IMR-90 (cell line): ENCODE results near the gene TANGO2. TPM values are rescaled to one million over a fixed set of nuclear protein-coding genes. Genes with fewer than 3 reads are reported as not detected.

Source experiments
- ATAC-seq: fragments of 200-7000 bp; cut with Tn5 transposase; 2 replicates; pipeline ENCODE4 v1.9.1; 2020; ENCODE audit warnings: low read depth, mild to moderate bottlenecking, moderate library complexity
- BruUV-seq: library from RNA; stranded (reverse); fragments of 400-500 nt; replicated peaks from 2 replicates; lab custom pipeline; 2021; lab: Mats Ljungman, UMichigan
- CTCF ChIA-PET: fragments of 300-600 bp; formaldehyde crosslinking; extraction: SDS; loops from one replicate; lab custom pipeline; 2021; ENCODE audit warnings: antibody characterized with exemption; lab: Yijun Ruan, JAX
- POLR2A ChIA-PET: fragments of 300-600 bp; sonication (Branson Sonifier 250); formaldehyde crosslinking; loops from one replicate; lab custom pipeline; 2022; ENCODE audit warnings: antibody characterized with exemption; ENCODE audit not compliant: unreplicated experiment; lab: Charles Lee
- DNase-seq: peaks from one replicate; pipeline ENCODE4 v3.0.0; 2013
- H2AFZ ChIP-seq: replicated peaks from 2 replicates; pipeline ENCODE3; 2013; ENCODE audit warnings: low read length, mild to moderate bottlenecking; ENCODE audit not compliant: poor library complexity
- H2AK5ac ChIP-seq: 2 replicates; pipeline ENCODE4 v1.6.1; 2013; ENCODE audit warnings: low read depth, low read length, inconsistent platforms
- H2AK9ac ChIP-seq: replicated peaks from 2 replicates; pipeline ENCODE3; 2013; ENCODE audit warnings: mild to moderate bottlenecking, low read depth, low read length, moderate library complexity; ENCODE audit not compliant: poor library complexity
- H2BK120ac ChIP-seq: 2 replicates; pipeline ENCODE4 v1.6.1; 2013; ENCODE audit warnings: low read depth, low read length, inconsistent platforms
- H2BK15ac ChIP-seq: 3 replicates; pipeline ENCODE4 v1.6.1; 2013; ENCODE audit warnings: low read depth, low read length, inconsistent platforms
- H2BK20ac ChIP-seq: 2 replicates; pipeline ENCODE4 v1.6.1; 2013; ENCODE audit warnings: low read depth, mild to moderate bottlenecking, inconsistent platforms, low read length, moderate library complexity
- H2BK5ac ChIP-seq: 2 replicates; pipeline ENCODE4 v1.6.1; 2013; ENCODE audit warnings: mild to moderate bottlenecking, low read depth, low read length, inconsistent platforms; ENCODE audit not compliant: poor library complexity, severe bottlenecking
- H3K14ac ChIP-seq: replicated peaks from 2 replicates; pipeline ENCODE4 v1.6.1; 2013; ENCODE audit warnings: low read depth, low read length, inconsistent platforms
- H3K18ac ChIP-seq: 2 replicates; pipeline ENCODE4 v1.6.1; 2013; ENCODE audit warnings: low read depth, low read length, control low read depth
- H3K23ac ChIP-seq: 2 replicates; pipeline ENCODE4 v1.6.1; 2013; ENCODE audit warnings: low read depth, low read length, inconsistent platforms
- H3K27ac ChIP-seq: 2 replicates; pipeline ENCODE4 v1.5.1; 2013; ENCODE audit warnings: mild to moderate bottlenecking, control low read depth, low read length; ENCODE audit not compliant: insufficient read depth
- H3K27me3 ChIP-seq: 2 replicates; pipeline ENCODE4 v1.6.1; 2013; ENCODE audit warnings: low read length; ENCODE audit not compliant: control insufficient read depth, insufficient read depth
- H3K36me3 ChIP-seq: 2 replicates; pipeline ENCODE4 v1.6.1; 2013; ENCODE audit warnings: low read length, mixed read lengths; ENCODE audit not compliant: control insufficient read depth, insufficient read depth
- H3K4ac ChIP-seq: 2 replicates; pipeline ENCODE4 v1.6.1; 2013; ENCODE audit warnings: low read depth, low read length, inconsistent platforms
- H3K4me1 ChIP-seq: 2 replicates; pipeline ENCODE4 v1.6.1; 2013; ENCODE audit warnings: low read length, mixed read lengths; ENCODE audit not compliant: control insufficient read depth, insufficient read depth
- H3K4me2 ChIP-seq: 2 replicates; pipeline ENCODE4 v1.6.1; 2013; ENCODE audit warnings: low read depth, mild to moderate bottlenecking, control low read depth, low read length, moderate library complexity
- H3K4me3 ChIP-seq: 2 replicates; pipeline ENCODE4 v1.5.1; 2013; ENCODE audit warnings: low read depth, mild to moderate bottlenecking, control low read depth, low read length, moderate library complexity; ENCODE audit not compliant: insufficient read depth
- H3K56ac ChIP-seq: 2 replicates; pipeline ENCODE4 v1.6.1; 2013; ENCODE audit warnings: low read length, inconsistent platforms; ENCODE audit not compliant: insufficient read depth; ENCODE audit errors: extremely low read depth
- H3K79me1 ChIP-seq, 2 experiments: 2 replicates each; pipeline ENCODE4 v1.6.1; 2013; ENCODE audit warnings: low read length in 2 of 2, inconsistent platforms in 1 of 2, low read depth in 1 of 2
- H3K9ac ChIP-seq: 2 replicates; pipeline ENCODE4 v1.6.1; 2013; ENCODE audit warnings: low read depth, low read length, control low read depth
- H3K9me1 ChIP-seq: 2 replicates; pipeline ENCODE4 v1.6.1; 2013; ENCODE audit warnings: low read length, inconsistent platforms; ENCODE audit not compliant: insufficient read depth
- H3K9me3 ChIP-seq: 2 replicates; pipeline ENCODE4 v1.6.1; 2013; ENCODE audit warnings: low read length; ENCODE audit not compliant: control insufficient read depth, insufficient read depth
- H4K20me1 ChIP-seq: 2 replicates; pipeline ENCODE4 v1.6.1; 2013; ENCODE audit warnings: low read length, inconsistent platforms; ENCODE audit not compliant: insufficient read depth
- H4K5ac ChIP-seq: 2 replicates; pipeline ENCODE4 v1.6.1; 2013; ENCODE audit warnings: mild to moderate bottlenecking, low read depth, low read length, control low read depth
- H4K8ac ChIP-seq, 2 experiments: 2 replicates each; pipeline ENCODE4 v1.6.1; 2013; ENCODE audit warnings: low read depth in 2 of 2, low read length in 2 of 2, control low read depth in 1 of 2, inconsistent platforms in 1 of 2
- H4K91ac ChIP-seq: 2 replicates; pipeline ENCODE4 v1.6.1; 2013; ENCODE audit warnings: low read depth, low read length, inconsistent platforms; ENCODE audit not compliant: insufficient read depth
- BHLHE40 ChIP-seq: fragments of 150-350 bp; IDR thresholded peaks from 2 replicates; pipeline ENCODE4 v1.6.1; 2016; ENCODE audit warnings: mild to moderate bottlenecking, low read depth, low read length
- CEBPB ChIP-seq: IDR thresholded peaks from 2 replicates; pipeline ENCODE4 v1.6.1; 2012; ENCODE audit warnings: low read depth, low read length, improper control_type of control experiment
- CHD1 ChIP-seq: IDR thresholded peaks from 2 replicates; pipeline ENCODE4 v1.6.1; 2012; ENCODE audit warnings: low read depth, low read length, improper control_type of control experiment
- ELK1 ChIP-seq: fragments of 150-350 bp; IDR thresholded peaks from 2 replicates; pipeline ENCODE4 v1.6.1; 2016; ENCODE audit warnings: low read depth, mild to moderate bottlenecking, low read length, moderate library complexity, borderline replicate concordance
- FOS ChIP-seq: fragments of 150-350 bp; IDR thresholded peaks from 2 replicates; pipeline ENCODE4 v1.6.1; 2016; ENCODE audit warnings: low read depth, low read length
- MAFK ChIP-seq: IDR thresholded peaks from 2 replicates; pipeline ENCODE4 v1.6.1; 2012; ENCODE audit warnings: low read depth, low read length, improper control_type of control experiment
- MAZ ChIP-seq: IDR thresholded peaks from 2 replicates; pipeline ENCODE4 v1.6.1; 2012; ENCODE audit warnings: low read depth, mild to moderate bottlenecking, low read length, improper control_type of control experiment, moderate library complexity, borderline replicate concordance
- MXI1 ChIP-seq: IDR thresholded peaks from 2 replicates; pipeline ENCODE4 v1.6.1; 2012; ENCODE audit warnings: low read depth, mild to moderate bottlenecking, low read length, moderate library complexity, borderline replicate concordance
- NFE2L2 ChIP-seq: fragments of 150-350 bp; IDR thresholded peaks from 2 replicates; pipeline ENCODE4 v1.6.1; 2016; ENCODE audit warnings: low read depth, mild to moderate bottlenecking, low read length
- POLR2A ChIP-seq: IDR thresholded peaks from 2 replicates; pipeline ENCODE4 v1.6.1; 2012; ENCODE audit warnings: mild to moderate bottlenecking, low read depth, low read length
- RAD21 ChIP-seq: IDR thresholded peaks from 2 replicates; pipeline ENCODE4 v1.6.1; 2012; ENCODE audit warnings: low read length, improper control_type of control experiment
- RCOR1 ChIP-seq: IDR thresholded peaks from 2 replicates; pipeline ENCODE4 v1.6.1; 2012; ENCODE audit warnings: mild to moderate bottlenecking, low read length, improper control_type of control experiment; ENCODE audit not compliant: insufficient replicate concordance
- RFX5 ChIP-seq: IDR thresholded peaks from 2 replicates; pipeline ENCODE4 v1.8.0; 2012; ENCODE audit warnings: low read depth, mild to moderate bottlenecking, low read length, moderate library complexity
- USF2 ChIP-seq: fragments of 150-350 bp; IDR thresholded peaks from 2 replicates; pipeline ENCODE4 v1.6.1; 2017; ENCODE audit warnings: mild to moderate bottlenecking, antibody characterized with exemption, low read length, low read depth
- WGBS, 2 experiments: methylation state at CpG; one replicate each; pipeline versions ENCODE4 v1.1.5 to v1.1.7; 2013; ENCODE audit warnings: missing lambda C conversion rate in 2 of 2; ENCODE audit not compliant: insufficient read length in 1 of 2; ENCODE audit errors: extremely low coverage in 2 of 2; 5-methylcytosine and 5-hydroxymethylcytosine counted together
- dilution Hi-C: fragments of 300-500 bp; cut with HindIII; formaldehyde crosslinking; loops from one replicate; pipeline ENCODE4 v1.14.3; 2018; ENCODE audit warnings: low sequenced_read_pairs; ENCODE audit not compliant: unreplicated experiment
- in situ Hi-C: fragments of 300-500 bp; cut with MboI; formaldehyde crosslinking; loops from 3 replicates; pipeline ENCODE4 v1.14.3; 2019; ENCODE audit warnings: low sequenced_read_pairs, inconsistent platforms, mixed read lengths
- intact Hi-C: fragments of 100-400 bp; cut with micrococcal nuclease; formaldehyde crosslinking; loops from 2 replicates; pipeline ENCODE4 v1.10.0; 2022
- polyA plus RNA-seq, 3 experiments: library from polyadenylated mRNA; depleted of rRNA; stranded (reverse); fragments of >200 nt; gene quantifications; 2 replicates each; pipeline ENCODE4 v1.2.3, GENCODE V29; 2012; ENCODE audit warnings: low replicate concordance in 1 of 3
- total RNA-seq: library from RNA; depleted of rRNA; stranded (reverse); fragments of >200 nt; gene quantifications from 2 replicates; pipeline ENCODE4 v1.2.3, GENCODE V29; 2012

The TANGO2 gene
- total and polyA plus RNA-seq, 2 of the 4 experiments (the other 2 are of a cell fraction) = 45.1 to 75.1 TPM

- no peak overlapping the region for H4K91ac ChIP-seq
- intact Hi-C loops = no loop called here
- no TSS peak for BruUV-seq
- no peaks in the 10 kb centered on the region for H3K36me3 ChIP-seq
- peaks cover 18% of the 10 kb centered on the region; the same call in 1 of the 2 replicates for H4K20me1 ChIP-seq
- H3K4ac ChIP-seq = no peak overlapping the region
- ChIA-PET POLR2A (no interaction called here), CTCF (interaction anchor here (1.3 to 1.4 kb wide), 2 partner anchors 26 kb away, joined by 3 to 5 read pairs; no protein-coding TSS in a partner anchor)
- H3K27me3 ChIP-seq = no peaks in the 10 kb centered on the region
- dilution Hi-C loops = no loop called here
- no peak overlapping the region for H3K4me3 ChIP-seq
- H4K5ac ChIP-seq = no peak overlapping the region
- WGBS, 2 experiments = 70% methylated on average over 17 of the region's 24 CpGs; no CpG with 5 or more reads in 1 of the 2 experiments
- H3K18ac ChIP-seq = no peak overlapping the region
- no peaks in the 10 kb centered on the region for H3K9me3 ChIP-seq
- peak overlapping the region; percentile 67; the same call in 1 of the 2 replicates for H2AK5ac ChIP-seq
- H3K79me1 ChIP-seq = peaks cover 4 to 32% of the 10 kb centered on the region in 2 experiments; a peak in 3 of 4 replicates
- ATAC-seq (no peak), DNase-seq (no peak)
- H4K8ac ChIP-seq = 0 out of 4 replicates have a peak overlapping the region, but pooled peaks of 1 of the 2 experiments have one; percentile 42
- no peak overlapping the region for H3K4me2 ChIP-seq
- no peak overlapping the region for H3K56ac ChIP-seq
- H2BK120ac ChIP-seq = no peak overlapping the region
- no peak overlapping the region for H2BK20ac ChIP-seq
- H3K4me1 ChIP-seq = peaks cover 21% of the 10 kb centered on the region
- no peak overlapping the region for H3K14ac ChIP-seq
- no peak overlapping the region for H2BK5ac ChIP-seq
- no peak overlapping the region for H2AFZ ChIP-seq
- no peak overlapping the region for H3K27ac ChIP-seq
- H3K9ac ChIP-seq = no peak overlapping the region
- H3K23ac ChIP-seq = no peak overlapping the region
- TF ChIP-seq MXI1 (no peak), CEBPB (no peak), USF2 (no peak), FOS (no peak), RAD21 (no peak), RCOR1 (no peak), MAFK (no peak), BHLHE40 (no peak), RFX5 (no peak), POLR2A (no peak), ELK1 (no peak), CHD1 (no peak), NFE2L2 (no peak), MAZ (no peak)
- H2BK15ac ChIP-seq = no peak overlapping the region
- in situ Hi-C loops = no loop called here
- H2AK9ac ChIP-seq = peak overlapping the region; percentile 9
- peaks cover 17% of the 10 kb centered on the region for H3K9me1 ChIP-seq
These were observed 33.3 kb upstream of the TANGO2 start for GRCh38 chr22:19987394-19988306.
